Inflammatory macrophage (primary cell): Measurements from ENCODE around the gene YIF1B.
"Not testable (repeated sequence)": the region's sequence is repeated elsewhere in the genome, so short reads cannot be mapped to it uniquely, and the experiment has no call there.

Experiments used
- DNase-seq, 2 donors: peaks; one replicate each; pipeline ENCODE4 v3.0.0-alpha.2; 2020 to 2022

The YIF1B gene

GRCh38 chr19:38274739-38275138 lies 41.0 kb downstream of the YIF1B start:
- DNase-seq, result peak in 1 of 2 donors; percentile 43

- DNase-seq, result no peak
Measured at GRCh38 chr19:38273499-38273898, 42.2 kb downstream of the YIF1B start.

DNA sequence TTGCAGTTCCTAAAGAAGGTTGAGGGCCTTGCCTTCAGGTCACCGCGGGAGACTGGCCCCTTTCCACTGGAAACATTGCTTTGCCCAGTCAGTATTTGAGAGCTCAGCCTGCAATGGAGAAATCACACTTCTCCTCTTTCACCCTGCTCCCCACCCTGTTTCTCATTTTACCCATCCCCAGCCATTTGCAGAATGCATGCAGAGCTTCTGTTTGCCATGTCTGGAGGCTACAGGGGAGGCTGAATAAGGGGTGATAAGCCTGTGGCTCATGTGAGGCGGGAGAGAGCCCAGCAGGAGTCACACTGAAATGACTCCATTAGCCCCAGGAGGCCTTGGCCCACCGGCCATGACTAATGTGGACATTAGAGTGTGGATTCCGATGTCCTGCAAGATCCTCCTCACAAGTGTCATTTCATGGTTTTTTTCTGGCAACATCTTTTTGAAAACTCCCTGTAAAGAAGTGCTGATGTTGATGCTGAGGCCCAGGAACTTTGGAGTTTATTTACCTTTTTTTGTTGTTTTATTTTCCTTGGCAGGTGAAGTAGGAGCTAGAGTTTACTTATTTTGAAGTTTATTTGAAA lies 45.1 kb downstream of the YIF1B start:
- DNase-seq, result no peak

DNA sequence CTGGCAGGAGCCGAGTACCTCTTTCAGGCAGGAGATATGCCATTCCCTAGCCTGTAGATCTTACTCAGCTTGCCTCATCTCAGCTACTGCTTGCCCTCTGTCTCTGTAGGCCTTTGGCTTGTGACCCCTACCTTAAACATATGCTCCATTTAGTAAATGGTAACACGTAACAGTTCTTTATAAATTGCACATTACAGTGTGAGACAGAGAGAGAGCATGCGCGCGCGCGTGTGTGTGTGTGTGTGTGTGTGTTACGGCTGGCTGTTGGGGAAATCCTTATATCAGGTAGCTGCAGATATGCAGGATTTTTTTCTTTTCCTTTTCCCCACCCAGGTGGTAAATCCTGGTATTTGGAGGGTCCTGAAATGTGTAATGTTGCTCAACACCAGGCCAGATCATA lies 47.2 kb downstream of the YIF1B start:
- no peak for DNase-seq

GRCh38 chr19:38267761-38268483 lies 47.8 kb downstream of the YIF1B start:
- no peak for DNase-seq

DNA sequence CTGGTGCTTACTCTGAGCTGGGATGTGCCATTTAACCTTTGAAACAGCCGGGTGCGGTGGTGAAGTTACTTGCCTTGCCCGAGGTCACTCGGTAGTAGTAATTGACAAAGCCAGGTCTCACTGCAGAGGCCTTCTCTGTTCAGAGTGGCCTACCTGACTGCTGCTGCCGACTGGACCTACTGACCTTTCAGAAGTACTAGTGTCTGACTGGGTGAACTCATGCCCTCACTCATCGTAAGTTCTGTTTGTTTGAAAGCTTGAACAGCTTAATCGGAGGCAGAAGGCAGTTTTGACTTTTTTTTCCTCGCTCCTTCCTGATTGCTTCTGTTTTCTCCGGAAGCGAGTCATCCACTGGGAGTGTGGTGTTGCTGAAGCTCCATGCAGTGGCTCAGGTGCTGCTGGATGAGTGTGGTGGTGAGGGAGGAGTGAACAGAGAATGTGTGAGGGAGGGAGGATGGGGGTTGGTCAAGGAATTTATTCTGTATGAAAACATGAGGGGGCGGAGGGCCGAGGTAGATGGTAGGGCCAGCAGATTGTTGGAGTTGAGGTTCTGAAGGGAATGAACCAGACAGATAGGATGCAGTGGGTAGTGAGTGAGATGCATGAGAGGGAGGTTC lies 48.7 kb downstream of the YIF1B start:
- DNase-seq, result no peak

DNA sequence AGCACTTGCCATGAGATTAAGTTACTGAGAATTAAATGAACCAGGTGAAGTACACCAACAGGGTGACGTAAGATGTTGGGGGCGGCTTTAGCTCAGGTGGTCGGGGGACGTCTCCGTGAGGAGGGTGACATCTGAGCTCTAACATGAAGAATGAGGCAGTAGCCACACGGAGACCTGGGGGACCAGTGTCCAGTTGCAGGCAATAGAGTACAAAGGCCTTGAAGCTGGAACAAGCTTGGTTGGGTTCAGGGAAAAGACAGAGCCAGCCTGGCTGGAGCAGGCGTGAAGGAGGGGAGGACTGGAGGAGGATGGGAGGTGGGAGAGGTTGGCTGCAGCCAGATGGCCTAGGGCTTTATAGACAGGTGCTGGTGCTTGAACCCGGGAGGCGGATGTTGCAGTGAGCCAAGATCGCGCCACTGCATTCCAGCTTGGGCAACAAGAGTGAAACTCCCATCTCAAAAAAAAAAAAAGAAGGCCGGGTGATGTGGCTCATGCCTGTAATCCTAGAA lies 49.8 kb downstream of the YIF1B start:
- no peak for DNase-seq

GRCh38 chr19:38265213-38265861 lies 50.4 kb downstream of the YIF1B start:
- DNase-seq, result peak; percentile 39 to 64

DNA sequence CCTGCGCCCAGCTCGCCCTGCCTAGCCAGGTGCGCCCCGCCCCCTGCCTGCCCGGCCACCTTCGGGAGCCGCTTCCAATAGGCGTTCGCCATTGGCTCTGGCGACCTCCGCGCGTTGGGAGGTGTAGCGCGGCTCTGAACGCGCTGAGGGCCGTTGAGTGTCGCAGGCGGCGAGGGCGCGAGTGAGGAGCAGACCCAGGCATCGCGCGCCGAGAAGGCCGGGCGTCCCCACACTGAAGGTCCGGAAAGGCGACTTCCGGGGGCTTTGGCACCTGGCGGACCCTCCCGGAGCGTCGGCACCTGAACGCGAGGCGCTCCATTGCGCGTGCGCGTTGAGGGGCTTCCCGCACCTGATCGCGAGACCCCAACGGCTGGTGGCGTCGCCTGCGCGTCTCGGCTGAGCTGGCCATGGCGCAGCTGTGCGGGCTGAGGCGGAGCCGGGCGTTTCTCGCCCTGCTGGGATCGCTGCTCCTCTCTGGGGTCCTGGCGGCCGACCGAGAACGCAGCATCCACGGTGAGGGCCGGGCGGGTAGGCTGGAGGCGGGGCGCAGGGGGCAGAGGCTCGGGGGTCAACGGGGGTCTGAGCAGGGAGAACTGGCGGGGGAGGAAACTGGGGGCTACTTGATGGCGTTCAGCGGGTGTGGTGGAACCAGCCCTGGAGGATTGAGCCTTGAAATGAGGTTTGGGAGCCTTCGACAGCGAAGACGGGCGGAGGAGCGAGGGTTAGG lies 51.1 kb downstream of the YIF1B start, which contains the start of gene SPINT2:
Gene SPINT2, plus strand, starts transcription at position 88 of the 727 bp plus-strand sequence. Its CDS starts 320 bp downstream, at position 408.
- DNase-seq, result peak in 1 of 2 donors; percentile 19

- DNase-seq, result peak; percentile 88 to 89
Measured at GRCh38 chr19:38263689-38264485, 51.9 kb downstream of the YIF1B start.

- no peak for DNase-seq
Measured at GRCh38 chr19:38262585-38263268, 53.0 kb downstream of the YIF1B start.

DNA sequence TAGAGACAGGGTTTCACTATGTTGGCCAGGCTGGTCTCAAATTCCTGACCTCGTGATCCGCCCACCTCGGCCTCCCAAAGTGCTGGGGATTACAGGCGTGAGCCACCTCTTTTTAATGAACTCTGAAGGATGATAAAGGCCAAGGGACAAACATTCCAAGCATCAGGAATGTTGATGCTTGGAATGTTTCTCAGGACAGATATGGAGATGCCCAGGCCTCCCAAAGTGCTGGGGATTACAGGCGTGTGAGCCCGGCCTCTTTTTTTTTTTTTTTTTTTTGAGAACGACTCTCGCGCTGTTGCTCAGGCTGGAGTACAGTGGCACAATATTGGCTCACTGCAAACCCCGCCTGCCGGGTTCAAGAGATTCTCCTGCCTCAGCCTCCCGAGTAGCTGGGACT lies 53.8 kb downstream of the YIF1B start:
- not testable (repeated sequence) for DNase-seq

DNA sequence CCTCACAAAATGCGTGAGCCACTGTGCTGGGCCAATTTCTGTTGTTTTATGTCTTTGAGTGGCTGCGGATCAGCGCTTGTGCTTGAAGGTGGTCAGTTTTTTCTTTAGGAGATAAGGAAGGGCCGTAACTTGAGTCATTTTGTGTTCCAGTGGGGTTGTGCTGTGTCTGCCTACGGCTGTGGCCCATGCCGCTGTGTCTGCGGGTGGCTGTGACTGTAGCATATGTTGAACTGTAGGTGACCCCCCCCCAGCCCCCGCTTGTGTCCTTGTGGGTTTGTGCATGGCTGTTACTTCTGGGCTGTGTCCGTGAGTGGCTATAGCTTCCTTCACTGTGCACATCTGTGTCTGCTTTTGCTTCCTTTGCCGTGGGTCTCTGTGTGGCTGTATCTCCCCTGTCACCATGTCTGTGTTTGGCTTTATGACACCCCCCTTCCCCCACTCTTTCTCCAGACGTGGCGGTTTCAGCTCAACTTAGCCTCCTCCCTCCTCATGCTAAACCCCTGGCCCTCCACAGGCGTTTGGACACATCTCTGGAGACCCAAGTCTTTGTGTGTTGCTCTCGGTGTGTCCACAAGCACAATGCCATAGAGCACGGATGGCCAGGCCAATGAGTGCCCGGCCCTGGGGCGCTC lies 60.2 kb downstream of the YIF1B start:
- peak in 1 of 2 donors; percentile 19 for DNase-seq

DNA sequence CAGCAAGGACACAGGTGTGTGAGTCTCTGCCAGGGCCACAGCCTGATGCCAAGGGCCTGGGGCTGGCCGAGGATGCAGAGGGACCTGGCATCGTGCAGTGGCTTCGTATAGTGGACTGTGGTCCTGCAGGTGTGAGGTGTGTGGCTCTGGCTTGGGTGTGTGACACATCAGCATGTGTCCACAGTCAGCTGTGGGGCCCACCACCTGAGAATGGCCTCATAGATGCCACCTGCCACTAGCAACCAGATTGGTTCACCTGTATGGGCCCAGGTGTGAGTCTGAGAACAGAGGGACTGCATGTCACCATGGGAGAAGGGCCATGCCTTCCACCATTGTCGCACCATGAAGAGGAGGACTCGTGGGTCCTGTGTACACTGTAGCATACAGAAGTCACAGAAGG lies 62.0 kb downstream of the YIF1B start:
- no peak for DNase-seq
